HG03442 (cell line): ENCODE measurements around the gene PRMT3.
"Not testable (repeated sequence)": the region's sequence is repeated elsewhere in the genome, so short reads cannot be mapped to it uniquely, and the experiment has no call there.

ENCODE experiments used
- ATAC-seq: cut with Tn5 transposase; IDR thresholded peaks from one replicate; pipeline ENCODE4 v1.9.1; 2021; ENCODE audit warnings: mild to moderate bottlenecking, moderate library complexity; ENCODE audit not compliant: unreplicated experiment

PRMT3 gene

DNA sequence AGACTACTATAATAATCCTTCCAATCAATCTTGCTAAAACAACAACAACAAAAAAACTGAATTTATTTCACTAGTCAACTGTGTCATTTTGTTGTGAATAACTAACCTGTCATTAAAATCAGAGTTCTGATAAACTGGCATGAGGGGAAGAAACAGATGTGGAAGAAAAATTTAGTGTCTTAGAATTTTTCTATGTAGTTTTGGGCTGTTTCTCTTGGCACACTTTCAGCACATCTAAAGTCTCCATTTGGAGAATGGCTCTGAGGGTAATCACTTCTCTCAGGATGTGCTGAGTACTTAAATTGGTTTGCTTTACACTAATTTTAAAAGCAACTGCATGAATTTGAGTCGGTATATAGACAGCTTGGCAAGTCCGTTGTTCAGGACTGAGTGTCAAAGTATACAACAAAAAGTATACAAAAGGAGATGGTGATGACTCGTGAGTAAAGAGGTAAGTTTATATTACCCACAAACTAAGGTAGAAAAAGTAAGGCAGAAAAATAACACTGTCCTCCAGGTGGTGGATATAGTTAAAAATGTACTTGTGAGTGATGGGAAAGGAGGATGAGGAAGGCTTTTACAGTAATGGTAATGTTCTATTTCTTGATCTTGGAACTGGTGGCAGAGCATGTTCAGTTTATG is 13.8 kb upstream of the PRMT3 start:
- no peak for ATAC-seq

DNA sequence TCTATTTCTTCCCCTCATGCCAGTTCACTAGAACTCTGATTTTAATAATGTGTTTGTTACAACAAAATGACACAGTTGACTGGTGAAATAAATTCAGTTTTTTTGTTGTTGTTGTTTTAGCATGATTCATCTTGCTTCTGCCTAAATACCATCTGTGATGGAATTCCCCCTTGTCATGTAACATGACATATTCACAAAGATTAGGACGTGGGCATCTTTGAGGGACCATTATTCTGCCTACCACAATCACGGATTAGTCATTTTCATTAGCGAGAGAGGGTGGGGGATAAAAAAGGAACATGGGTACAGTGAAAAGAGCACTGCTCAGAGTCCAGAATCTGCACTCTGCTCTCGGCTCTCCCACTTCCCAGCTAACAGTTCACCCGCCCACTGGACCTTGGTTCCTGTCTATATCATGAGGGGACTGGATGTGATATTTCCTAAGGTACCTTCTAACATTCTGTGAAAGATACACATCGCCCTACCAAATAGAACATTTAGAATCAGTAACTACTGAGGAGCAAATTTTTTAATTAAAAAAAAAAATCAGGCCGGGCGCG is 12.7 kb upstream of the PRMT3 start:
- ATAC-seq, result no peak

DNA sequence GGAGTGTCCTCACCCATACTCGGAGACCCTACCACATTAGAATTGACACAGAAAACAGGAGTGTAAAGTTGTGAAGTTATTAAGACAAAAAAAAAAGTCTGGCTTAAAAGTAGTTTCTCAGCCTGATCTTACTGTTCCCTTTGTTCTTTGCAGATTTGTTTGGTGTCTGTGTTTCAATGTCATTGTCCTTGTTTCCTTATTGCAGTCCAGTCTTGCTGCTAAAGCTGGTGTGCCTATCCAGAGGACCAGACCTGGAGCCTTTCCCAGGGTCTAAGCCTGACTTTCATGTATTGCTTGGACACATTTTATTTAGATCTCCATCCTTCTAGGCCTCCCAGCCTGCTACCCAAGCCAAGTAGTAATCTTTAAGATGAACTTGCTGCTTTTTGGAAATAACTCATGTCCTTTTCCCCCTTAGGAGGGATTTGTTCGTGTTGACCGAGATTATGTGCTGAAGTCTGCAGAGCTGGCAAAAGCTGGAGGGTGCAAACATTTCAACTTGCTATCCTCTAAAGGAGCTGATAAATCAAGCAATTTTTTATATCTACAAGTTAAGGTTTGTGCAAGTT is 11.3 kb upstream of the PRMT3 start:
- ATAC-seq, result no peak

DNA sequence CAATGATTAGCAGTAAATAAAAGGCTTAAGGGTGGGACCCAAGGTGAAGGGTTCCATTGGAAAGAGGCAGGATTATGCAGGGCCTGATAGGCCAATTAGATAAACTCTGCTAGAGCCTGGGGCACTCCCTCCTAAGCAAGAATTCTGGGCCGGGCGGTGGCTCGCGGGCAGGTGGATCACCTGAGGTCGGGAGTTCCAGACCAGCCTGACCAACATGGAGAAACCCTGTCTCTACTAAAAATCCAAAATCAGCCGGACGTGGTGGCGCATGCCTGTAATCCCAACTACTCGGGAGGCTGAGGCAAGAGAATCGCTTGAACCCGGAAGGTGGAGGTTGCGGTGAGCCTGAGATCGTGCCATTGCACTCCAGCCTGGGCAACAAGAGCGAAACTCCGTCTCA is 1.5 kb upstream of the PRMT3 start:
- ATAC-seq, result not testable (repeated sequence)

DNA sequence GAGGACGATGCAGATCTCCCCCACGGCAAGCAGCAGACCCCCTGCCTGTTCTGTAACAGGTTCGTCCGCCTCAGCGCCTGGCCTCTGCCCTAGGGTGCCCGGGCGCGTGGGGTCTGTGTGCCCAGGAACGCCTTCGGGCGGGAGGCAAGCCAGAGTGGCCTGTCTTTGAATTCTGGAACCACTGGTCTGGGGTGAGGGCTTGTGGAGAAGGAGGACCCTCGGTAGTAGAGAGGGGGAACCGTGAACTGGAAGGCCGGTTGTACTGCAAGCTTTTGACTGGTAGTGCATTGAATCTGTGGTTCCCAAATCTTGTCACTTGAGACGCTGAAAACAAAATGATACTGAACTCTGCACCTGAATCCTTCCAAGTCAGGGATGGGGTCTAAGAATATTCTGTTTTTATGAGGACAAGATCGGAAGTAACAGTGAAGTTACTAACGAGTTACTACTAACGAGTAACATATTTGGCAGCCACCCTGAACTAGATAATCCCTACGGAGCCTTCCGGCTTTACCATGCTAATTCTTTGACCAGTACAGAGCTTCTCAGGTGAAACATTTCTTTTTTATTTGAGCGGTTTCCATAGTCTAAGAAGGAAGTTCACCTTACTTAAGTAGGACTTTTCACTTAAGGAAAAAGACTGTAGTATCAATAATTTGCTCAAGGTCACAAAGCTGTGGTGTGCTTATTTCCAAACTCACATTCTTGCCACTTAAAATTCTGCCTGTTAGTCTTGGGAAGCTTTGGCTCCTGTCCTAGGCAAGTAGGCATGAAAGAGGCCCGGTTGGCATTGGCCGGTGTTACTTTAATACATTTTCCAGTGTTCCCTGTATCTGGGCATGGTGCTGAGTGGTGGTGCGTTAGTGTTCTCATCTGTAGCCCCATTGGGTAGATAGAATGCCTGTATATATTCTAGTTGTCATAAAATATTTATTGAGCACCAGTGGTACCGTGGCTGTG is 860 bp downstream of the PRMT3 start:
- peak; percentile 14 for ATAC-seq

DNA sequence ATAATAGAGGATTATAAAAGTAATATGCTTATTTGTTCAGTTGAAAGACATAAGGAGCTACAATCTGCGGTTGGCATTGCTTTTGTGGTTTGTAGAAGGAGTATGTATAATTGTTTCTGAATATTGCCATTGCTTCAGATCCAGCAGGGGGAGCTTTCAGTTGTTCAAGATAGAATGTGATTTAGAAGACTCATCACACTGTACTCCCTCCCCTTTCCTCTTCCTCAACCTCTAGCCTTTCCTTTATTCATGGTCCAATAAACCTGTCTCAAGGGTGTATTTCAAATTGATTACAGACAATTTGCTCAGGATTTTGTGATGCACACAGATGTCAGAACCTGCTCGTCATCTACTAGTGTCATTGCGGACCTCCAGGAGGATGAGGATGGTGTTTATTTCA is 9.8 kb downstream of the PRMT3 start:
- ATAC-seq, result peak; percentile 77

DNA sequence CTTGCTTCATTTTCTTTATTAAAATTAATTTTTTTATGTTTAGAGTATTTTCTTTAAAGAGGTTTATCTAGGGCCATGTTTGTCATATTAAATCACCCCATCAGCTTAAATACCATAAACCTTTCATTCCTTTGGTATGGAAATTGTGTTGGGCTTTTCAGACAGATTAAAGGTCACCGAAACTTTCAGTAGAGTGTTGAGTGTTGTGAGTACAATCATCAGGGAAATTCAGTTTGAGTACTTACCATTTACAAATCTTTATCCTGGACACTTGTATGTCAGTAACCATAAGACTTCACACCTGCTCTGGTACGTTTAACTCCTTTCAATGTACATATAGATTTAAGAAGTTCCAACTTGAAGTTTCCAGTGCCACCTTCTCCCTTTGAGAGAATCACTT is 12.0 kb downstream of the PRMT3 start:
- ATAC-seq, result no peak

DNA sequence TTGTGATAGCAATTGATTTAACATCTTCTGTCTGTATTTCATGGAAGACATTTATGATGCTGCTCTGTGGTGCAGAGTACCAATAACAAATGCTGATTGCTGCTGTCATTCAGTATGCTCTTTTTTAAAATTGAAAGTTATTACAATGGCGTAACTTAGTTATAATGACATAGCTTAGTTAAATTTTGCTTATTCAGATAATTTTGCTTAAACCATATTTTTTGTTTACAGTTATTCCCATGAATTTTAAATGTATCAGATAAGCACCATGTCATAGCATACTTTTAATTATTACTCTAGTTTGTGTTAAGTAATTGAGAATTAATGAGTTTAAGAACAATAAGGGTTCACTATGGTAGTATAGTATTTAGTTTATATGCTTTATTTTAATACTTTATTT is 15.5 kb downstream of the PRMT3 start:
- ATAC-seq, result no peak

DNA sequence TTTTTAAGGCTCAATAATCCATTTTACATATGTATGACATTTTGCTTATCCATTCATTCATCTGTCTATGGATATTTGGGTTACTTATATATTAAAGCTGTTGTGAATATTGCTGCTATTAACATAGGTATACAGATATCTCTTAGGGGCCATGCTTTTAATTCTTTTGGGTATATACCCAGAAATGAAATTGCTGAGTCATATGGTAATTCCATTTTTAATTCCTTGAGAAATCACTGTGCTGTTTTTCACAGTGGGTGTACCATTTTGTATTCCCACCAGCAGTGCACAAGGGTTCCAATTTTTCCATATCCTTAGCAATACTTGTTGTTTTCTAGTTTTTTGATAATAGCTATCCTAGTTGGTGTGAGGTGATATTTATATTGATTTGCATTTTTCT is 19.0 kb downstream of the PRMT3 start:
- no peak for ATAC-seq

DNA sequence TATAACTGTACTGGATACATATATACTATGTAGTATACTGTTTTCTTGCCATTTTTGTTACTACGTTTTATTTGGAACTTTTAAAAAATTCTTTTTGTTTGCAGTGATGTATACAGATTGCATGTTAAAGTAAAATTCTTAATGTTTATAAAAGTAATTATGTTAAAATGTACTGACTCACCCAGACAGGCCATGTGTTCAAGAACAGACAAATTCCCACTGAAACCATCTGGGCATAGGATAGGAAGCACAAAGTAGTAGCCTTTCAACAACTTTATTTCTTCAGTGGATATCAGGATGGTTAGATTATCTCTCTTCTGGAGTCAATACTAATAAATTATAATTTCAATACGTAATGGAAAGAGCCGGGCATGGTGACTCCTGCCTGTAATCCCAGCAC is 19.8 kb downstream of the PRMT3 start:
- ATAC-seq, result no peak

DNA sequence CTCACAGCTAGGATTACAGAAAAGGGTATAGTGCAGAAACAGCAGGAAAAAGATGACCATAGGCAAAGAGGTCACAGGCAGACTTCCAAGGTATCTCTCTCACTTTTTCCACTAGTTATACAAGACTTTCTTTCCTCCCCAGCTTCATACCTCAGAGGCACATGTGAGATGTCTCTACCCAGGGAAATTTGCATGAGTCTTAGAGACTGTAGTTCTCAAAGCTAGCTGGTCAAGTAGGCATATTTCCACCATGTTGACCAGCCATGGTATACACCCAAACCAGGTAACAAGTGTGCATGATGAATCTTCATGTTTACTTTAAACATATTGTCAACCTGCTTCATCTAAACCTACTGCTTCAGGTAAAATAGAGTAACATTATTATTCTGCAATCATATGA is 27.9 kb downstream of the PRMT3 start:
- no peak for ATAC-seq

DNA sequence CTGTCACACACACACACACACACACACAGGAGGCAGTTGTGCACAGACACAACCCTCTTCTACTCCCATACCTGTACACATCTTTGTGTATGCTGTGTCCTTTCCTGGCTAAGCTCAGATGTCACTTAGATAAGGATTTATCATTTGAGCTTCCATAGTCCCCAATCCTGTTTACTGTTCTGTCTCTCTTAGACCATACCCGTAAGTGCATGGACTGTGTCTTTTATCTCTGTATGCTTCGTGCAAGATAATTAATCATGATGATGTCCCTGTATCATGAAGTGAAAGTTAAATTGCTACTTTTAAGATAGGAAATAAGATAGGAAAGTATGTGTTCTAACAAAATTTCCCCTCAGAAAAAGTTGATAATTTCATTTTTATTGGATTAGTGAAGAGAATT is 30.3 kb downstream of the PRMT3 start:
- ATAC-seq, result no peak

DNA sequence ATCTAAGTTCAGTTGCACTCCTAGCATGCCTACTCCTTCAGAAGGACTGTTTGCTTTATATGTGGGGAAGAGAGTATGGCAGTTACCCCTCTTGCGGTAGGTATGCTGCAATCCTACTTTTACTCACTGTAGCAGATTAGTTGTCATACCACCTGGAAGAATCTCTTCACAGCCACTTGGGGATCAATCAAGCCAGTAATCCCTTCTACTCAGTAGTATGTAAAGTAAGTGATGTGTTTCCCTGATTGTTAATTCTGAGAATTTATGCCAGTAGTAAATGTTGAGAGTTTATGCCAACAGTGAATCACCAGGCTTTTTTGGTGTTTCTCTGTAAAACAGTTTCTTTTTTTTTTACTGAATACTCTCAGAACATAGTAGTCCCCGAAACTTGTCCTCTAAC is 34.4 kb downstream of the PRMT3 start:
- ATAC-seq, result no peak

DNA sequence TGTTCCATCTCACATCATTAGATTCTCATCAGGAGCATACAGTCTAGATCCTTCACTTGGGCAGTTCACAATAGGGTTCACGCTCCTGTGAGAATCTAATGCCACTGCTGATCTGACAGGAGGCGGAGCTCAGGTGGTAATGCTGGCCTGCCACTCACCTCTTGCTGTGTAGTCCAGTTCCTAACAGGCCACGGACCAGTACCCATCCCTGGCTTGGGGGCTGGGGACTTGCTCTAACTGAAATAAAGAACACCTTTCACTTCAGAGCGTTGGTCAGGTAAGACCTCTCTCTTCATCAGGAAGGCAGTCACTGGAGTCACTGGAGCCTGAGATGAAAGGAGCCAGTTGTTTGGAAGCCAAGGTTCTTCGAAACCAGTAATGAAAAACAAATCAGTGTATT is 41.7 kb downstream of the PRMT3 start:
- no peak for ATAC-seq

DNA sequence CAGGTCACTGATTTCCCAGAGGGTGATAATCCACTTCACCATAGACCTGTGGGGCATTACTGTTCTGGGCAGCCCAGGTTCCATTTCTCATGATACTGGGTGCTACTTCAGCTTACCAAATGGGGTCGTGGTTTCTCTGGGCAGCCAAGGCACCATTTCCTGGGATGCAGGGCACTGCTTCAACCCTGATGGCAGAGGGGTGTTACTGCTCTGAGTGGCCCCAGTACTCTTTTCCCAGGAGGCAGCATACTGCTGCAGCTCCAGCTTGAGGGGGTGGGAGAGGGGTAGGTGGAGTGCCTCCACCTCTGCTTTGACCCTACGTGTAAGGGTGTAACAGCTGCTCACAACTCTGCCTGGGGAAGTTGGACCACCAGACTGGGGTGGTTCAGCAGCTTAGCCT is 51.1 kb downstream of the PRMT3 start:
- no peak for ATAC-seq

DNA sequence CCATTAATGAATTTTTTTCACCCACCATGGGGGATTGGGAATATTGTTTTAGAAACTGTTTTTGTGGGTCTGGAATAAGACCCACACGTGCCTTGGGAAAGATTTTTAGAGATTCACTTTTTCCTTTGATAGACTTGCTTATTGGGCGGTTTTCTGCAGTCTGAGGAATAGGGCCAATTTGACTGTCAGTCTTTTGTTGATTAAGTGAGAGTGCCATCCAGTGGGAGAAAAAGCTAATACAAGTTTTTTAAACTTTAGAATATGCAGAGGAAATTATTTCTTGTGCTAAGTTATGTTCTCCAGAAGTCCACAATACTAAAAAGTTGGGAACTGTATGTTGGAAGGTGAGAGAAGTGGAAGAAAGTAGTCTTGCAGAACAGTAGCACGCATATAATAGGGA is 56.1 kb downstream of the PRMT3 start:
- ATAC-seq, result no peak

DNA sequence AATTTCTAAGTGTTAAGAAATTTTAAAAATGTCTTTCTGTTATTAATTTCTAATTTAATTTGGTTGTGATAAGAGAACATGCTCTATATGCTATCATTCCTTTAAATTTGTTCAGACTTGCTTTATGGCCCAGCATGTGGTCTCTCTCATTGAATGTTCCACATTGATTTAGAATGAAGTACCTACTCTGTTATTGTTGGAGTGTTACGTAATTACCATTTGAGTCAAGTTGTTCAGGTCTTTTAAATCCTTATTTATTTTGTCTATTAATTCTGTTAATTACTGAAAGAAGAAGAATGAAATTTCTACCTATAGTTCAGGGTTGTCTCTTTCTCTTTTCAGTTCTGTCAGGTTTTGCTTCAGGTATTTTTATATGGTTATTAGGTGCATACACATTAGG is 57.0 kb downstream of the PRMT3 start:
- ATAC-seq, result no peak

DNA sequence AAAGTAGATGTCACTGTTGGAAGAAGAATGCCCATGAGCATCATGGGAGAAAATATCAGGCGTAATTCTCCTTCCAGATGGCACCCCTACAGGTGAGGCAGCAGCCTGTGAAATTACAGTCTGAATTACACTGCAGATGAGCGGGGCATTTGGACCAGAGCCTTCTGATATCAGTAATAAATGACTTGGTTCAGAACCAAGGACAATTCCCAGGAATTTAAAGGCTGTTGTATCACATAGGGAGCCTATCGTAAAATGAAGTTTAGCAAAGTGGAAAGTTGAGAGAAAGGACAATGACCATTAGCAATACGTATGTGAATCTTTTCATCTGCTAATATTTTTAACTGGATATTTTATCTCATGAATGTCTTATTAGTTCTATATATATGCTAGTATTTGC is 61.3 kb downstream of the PRMT3 start:
- ATAC-seq, result no peak

DNA sequence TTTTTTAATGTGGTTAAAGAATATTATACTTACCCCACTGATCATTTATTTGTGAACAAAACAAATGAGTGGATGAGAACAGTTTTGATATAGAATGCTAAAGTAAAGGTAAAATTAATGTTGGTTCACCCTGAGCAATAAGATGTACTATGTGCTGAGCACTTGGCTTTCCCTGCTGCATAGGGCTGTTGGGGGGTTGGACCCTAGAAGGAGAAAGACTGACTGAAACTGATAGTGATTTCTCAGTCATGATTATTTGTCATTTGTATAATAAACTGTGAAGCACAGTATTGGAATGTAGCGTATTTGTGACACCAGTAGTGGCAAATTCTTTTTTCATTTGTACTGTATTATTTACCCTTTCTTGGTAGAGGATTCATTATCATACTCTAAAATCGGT is 63.3 kb downstream of the PRMT3 start:
- ATAC-seq, result no peak

DNA sequence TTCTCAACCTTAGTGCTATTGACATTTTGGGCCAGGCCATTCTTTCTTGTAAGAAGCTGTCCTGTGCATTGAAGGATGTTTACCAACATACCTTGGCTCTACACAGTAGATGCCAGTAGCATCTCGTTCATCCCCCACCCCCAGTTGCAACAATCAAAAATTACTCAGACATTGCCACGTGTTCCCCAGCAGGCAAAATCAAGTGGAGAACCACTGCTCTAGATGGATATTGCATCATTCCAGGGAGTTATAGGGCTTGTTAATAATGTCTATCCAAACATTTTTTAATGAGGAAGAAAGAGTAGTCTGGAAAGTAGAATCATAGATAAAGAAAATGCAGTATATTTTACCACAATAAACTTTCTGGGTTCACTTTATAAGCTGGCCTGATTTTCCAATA is 64.1 kb downstream of the PRMT3 start:
- ATAC-seq, result no peak

DNA sequence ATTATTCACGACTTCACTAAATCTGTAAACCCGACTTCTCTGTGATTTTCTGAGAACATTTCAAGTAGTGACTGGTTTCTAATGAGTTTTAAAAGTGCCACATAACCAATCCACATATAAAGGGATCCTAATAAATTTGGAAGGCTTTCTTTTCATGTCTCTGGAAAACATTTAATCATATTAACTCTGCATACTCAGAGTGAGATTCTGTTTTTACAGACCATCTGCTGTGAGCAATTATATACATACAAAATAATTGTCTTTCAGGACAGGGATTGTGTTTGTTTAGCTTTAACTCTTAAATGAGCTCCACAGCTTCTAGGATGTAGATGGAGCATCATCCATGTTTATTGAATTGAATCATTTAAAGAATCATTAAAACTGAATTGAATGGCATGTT is 65.1 kb downstream of the PRMT3 start:
- no peak for ATAC-seq
